IPS-20b (cell line): ENCODE results near the gene SEC23A.
"Not testable (repeated sequence)": the region's sequence is repeated elsewhere in the genome, so short reads cannot be mapped to it uniquely, and the experiment has no call there.

ENCODE experiments used
- H3K27ac ChIP-seq: one replicate; pipeline ENCODE4 v1.5.1; 2013; ENCODE audit warnings: low read length
- H3K27me3 ChIP-seq: 2 replicates; pipeline ENCODE4 v1.6.1; 2013; ENCODE audit warnings: mild to moderate bottlenecking, low read length, inconsistent platforms; ENCODE audit not compliant: insufficient read depth
- H3K36me3 ChIP-seq: 2 replicates; pipeline ENCODE4 v1.6.1; 2013; ENCODE audit warnings: low read depth, mild to moderate bottlenecking, inconsistent platforms, low read length, moderate library complexity; ENCODE audit not compliant: insufficient read depth
- H3K4me1 ChIP-seq: 2 replicates; pipeline ENCODE4 v1.6.1; 2013; ENCODE audit warnings: mild to moderate bottlenecking, control low read depth, inconsistent platforms, low read length, moderate library complexity; ENCODE audit not compliant: insufficient read depth
- H3K4me3 ChIP-seq: 2 replicates; pipeline ENCODE4 v1.5.1; 2013; ENCODE audit warnings: mild to moderate bottlenecking, low read length, inconsistent platforms
- H3K9ac ChIP-seq: 2 replicates; pipeline ENCODE4 v1.6.1; 2013; ENCODE audit warnings: low read depth, mild to moderate bottlenecking, inconsistent platforms, low read length, moderate library complexity
- H3K9me3 ChIP-seq: 2 replicates; pipeline ENCODE4 v1.6.1; 2013; ENCODE audit warnings: mild to moderate bottlenecking, low read depth, low read length, inconsistent platforms; ENCODE audit not compliant: insufficient read depth

Gene SEC23A

GRCh38 chr14:39102969-39103957 lies at the start of gene SEC23A:
Gene SEC23A, minus strand, starts transcription at chr14:39103235. Its CDS starts 7,117 bp downstream, at chr14:39096118.
- H3K27me3 ChIP-seq = no peaks in the 10 kb centered on the region
- peak within 1 kb of the TSS; percentile 96 for H3K9ac ChIP-seq
- peak within 1 kb of the TSS; percentile 82 for H3K27ac ChIP-seq
- peaks cover 3% of the 10 kb centered on the region; the same call in 1 of the 2 replicates for H3K4me1 ChIP-seq
- no peaks in the 10 kb centered on the region for H3K9me3 ChIP-seq
- peak within 1 kb of the TSS; percentile 88 for H3K4me3 ChIP-seq
- no peaks in the 10 kb centered on the region for H3K36me3 ChIP-seq

DNA sequence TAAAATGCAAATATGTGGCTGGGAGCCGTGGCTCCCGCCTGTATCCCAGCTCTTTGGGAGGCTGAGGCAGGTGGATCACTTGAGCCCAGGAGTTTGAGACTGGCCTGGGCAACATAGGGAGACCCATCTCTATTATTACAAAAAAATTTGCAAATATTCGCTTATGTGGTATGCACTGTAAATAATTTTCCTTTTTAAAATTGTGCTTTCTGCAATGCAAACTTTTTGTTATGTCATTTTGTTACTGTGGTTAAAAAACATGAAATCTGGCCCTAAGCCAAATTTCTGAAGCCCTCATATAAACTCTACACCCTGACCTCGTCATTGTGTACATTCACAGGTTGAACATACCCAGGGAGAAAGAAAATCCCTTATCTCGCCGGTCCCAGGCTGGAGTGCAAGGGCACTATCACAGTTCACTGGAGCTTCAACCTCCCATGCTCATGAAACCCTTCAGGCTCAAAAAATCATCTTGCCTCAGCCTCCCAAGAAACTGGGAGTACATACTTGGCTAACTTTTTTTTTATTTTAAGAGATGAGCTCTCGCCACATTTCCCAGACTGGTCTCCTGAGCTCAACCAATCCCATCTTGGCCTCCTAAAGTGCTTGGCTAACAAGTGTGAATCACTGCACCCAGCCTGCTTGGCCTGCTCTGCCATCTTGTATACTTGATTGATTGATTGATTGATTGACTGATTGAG lies 42.4 kb upstream of the SEC23A start:
- Histone ChIP-seq H3K4me3 (no peak overlapping the region), H3K9ac (no peak overlapping the region), H3K4me1 (no peaks in the 10 kb centered on the region), H3K9me3 (peaks cover 15% of the 10 kb centered on the region), H3K36me3 (peaks cover 33% of the 10 kb centered on the region), H3K27ac (no peak overlapping the region), H3K27me3 (no peaks in the 10 kb centered on the region)

DNA sequence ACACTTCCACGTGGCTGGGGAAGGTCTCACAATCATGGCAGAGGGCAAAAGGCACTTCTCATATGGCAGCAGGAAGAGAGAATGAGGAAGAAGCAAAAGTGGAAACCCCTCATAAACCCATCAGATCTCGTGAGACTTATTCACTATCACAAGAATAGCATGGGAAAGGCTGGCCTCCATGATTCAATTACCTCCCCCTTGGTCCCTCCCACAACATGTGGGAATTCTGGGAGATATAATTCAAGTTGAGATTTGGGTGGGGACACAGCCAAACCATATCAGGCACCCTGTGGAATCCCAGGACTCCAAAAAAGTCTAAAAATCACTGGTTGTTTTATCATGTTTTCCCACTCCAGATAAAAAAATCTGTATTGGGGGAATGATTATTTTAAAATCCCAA lies 40.2 kb upstream of the SEC23A start:
- not testable (repeated sequence) for H3K27me3 ChIP-seq, H3K4me1 ChIP-seq, H3K4me3 ChIP-seq, H3K9ac ChIP-seq, H3K27ac ChIP-seq
- peaks cover 21% of the 10 kb centered on the region for H3K36me3 ChIP-seq
- H3K9me3 ChIP-seq = peaks cover 15% of the 10 kb centered on the region

GRCh38 chr14:39141623-39142022 lies 38.6 kb upstream of the SEC23A start:
- H3K9me3 ChIP-seq = peaks cover 15% of the 10 kb centered on the region
- peaks cover 31% of the 10 kb centered on the region for H3K36me3 ChIP-seq
- H3K27ac ChIP-seq, H3K4me3 ChIP-seq, H3K4me1 ChIP-seq, H3K9ac ChIP-seq, H3K27me3 ChIP-seq: not testable (repeated sequence)

DNA sequence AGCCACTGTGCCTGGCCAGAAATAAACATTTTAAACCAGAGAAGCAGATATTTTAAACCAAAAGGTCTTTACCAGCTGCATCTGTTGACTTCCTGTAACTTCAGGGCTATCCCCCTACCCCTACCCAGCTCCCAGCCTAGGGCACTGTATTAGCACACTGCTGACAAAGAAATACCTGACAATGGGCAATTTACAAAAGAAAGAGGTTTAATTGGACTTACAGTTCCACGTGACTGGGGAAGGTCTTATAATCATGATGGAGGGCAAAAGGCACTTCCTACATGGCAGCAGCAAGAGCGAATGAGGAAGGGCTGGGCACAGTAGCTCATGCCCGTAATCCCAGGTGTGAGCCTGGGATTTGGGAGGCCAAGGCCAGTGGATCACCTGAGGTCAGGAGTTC lies 37.1 kb upstream of the SEC23A start:
- H3K4me1 ChIP-seq = no peaks in the 10 kb centered on the region
- peaks cover 44% of the 10 kb centered on the region for H3K36me3 ChIP-seq

DNA sequence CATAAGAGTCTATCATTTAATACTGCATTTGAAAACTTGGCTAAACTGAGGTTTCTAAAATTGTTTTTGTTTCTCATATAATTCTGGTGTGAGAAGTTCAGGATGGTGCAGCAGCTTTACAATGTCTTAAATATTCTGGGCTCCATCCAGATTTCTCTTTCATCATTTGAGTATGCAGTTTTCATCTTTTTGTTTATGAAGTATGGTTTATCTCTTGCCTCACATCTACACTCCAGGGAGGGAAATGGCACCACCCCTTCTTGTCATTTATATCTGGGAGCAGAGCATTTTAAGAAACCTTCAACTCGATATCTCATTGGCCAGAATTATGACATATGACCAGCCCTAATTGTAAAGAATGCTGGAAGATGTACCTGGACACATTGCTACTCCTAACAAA lies 35.4 kb upstream of the SEC23A start:
- H3K36me3 ChIP-seq = peaks cover 61% of the 10 kb centered on the region
- no peak overlapping the region for H3K9ac ChIP-seq
- no peak overlapping the region for H3K4me3 ChIP-seq
- peaks cover 15% of the 10 kb centered on the region for H3K9me3 ChIP-seq
- H3K27me3 ChIP-seq = no peaks in the 10 kb centered on the region
- H3K4me1 ChIP-seq = no peaks in the 10 kb centered on the region
- no peak overlapping the region for H3K27ac ChIP-seq

More for the DNA sequence above, 37.1 kb upstream of the SEC23A start:
- H3K27me3 ChIP-seq = no peaks in the 10 kb centered on the region
- no peak overlapping the region for H3K27ac ChIP-seq
- H3K4me3 ChIP-seq = no peak overlapping the region
- H3K9me3 ChIP-seq = peaks cover 15% of the 10 kb centered on the region
- H3K9ac ChIP-seq = no peak overlapping the region

DNA sequence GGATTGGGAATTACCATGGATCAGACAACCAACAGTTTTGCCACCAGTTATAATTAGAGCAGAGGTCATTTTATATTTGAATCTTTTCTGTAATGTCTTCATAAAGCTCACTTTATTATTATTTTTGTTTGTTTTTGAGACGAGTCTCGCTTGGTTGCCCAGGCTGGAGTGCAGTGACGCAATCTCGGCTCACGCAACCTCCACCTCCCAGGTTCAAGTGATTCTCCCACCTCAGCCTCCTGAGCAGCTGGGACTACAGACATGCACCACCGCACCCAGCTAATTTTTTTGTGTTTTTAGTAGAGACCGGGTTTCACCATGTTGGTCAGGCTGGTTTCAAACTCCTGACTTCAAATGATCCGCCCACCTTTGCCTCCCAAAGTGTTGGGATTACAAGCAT lies 34.8 kb upstream of the SEC23A start:
- H3K27ac ChIP-seq, H3K9ac ChIP-seq, H3K4me3 ChIP-seq, H3K27me3 ChIP-seq, H3K4me1 ChIP-seq: not testable (repeated sequence)
- Histone ChIP-seq H3K9me3 (peaks cover 15% of the 10 kb centered on the region), H3K36me3 (peaks cover 64% of the 10 kb centered on the region)

DNA sequence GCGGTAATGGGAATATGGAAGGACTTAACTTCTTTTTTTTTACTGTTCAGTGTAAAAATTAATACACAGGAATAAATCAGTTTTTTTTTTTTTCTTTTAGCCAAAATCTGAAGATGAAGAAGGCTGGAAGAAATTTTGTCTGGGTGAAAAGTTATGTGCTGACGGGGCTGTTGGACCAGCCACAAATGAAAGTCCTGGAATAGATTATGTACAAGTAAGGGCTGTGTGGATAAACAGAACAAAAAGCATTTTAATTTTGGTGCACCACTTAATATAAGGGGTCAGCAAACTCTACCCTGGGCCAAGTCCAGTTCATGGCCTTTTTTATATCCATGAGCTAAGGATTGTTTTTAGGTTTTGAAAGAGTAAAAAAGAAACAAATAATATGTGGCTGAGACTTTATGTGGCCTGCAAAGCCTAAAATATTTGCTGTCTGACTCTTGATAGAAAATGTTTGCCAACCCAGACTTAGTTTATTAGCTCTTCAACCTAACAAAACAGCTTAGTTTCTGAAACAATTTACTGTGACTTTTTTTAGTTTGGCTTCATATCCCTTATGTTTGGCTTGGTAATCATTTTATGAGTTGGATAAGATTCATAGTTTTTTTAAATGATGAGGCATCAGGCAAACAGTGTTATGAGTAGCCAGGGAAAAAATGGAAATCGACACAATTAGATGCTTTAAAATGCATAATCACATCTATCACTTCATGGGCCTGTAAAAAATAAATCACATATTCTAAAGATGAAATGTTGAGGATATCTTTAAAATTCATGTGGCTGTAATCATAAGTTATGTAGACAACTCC lies 19.5 kb upstream of the SEC23A start:
- no peaks in the 10 kb centered on the region; the same call in 1 of the 2 replicates for H3K4me1 ChIP-seq
- peaks cover 79% of the 10 kb centered on the region for H3K36me3 ChIP-seq
- H3K27ac ChIP-seq = no peak overlapping the region
- no peak overlapping the region for H3K4me3 ChIP-seq
- H3K9ac ChIP-seq = no peak overlapping the region
- H3K9me3 ChIP-seq = no peaks in the 10 kb centered on the region
- H3K27me3 ChIP-seq = no peaks in the 10 kb centered on the region

GRCh38 chr14:39114073-39114838 lies 11.2 kb upstream of the SEC23A start, which contains the start of gene GEMIN2:
Gene GEMIN2, plus strand, starts transcription at chr14:39114323. Its CDS starts 16 bp downstream, at chr14:39114339.
- H3K27me3 ChIP-seq = no peaks in the 10 kb centered on the region
- H3K36me3 ChIP-seq = peaks cover 25% of the 10 kb centered on the region
- peak within 1 kb of the TSS; percentile 98 for H3K4me3 ChIP-seq
- peaks cover 9% of the 10 kb centered on the region; the same call in 1 of the 2 replicates for H3K4me1 ChIP-seq
- peak within 1 kb of the TSS; percentile 94; the same call in 1 of the 2 replicates for H3K9ac ChIP-seq
- H3K27ac ChIP-seq = peak within 1 kb of the TSS; percentile 64
- no peaks in the 10 kb centered on the region for H3K9me3 ChIP-seq

- H3K36me3 ChIP-seq = peaks cover 19% of the 10 kb centered on the region
- no peaks in the 10 kb centered on the region for H3K27me3 ChIP-seq
- peak overlapping the region; percentile 94; the same call in 1 of the 2 replicates for H3K9ac ChIP-seq
- no peaks in the 10 kb centered on the region for H3K9me3 ChIP-seq
- H3K27ac ChIP-seq = peak overlapping the region; percentile 64
- peaks cover 9% of the 10 kb centered on the region; the same call in 1 of the 2 replicates for H3K4me1 ChIP-seq
- peak overlapping the region; percentile 98 for H3K4me3 ChIP-seq
Observed at GRCh38 chr14:39113685-39114072, 10.6 kb upstream of the SEC23A start.
